A549 (cell line): Measurements from ENCODE around the gene CACNA1C. TPM values are rescaled to one million over a fixed set of nuclear protein-coding genes. Genes with fewer than 3 reads are reported as not detected.

Source experiments
- ATOH8 ChIP-seq: fragments of 250-450 bp; sonication (Bioruptor Pico); IDR thresholded peaks from 2 replicates; pipeline ENCODE4 v1.5.0; 2020; ENCODE audit warnings: low read depth, mild to moderate bottlenecking, moderate library complexity
- BCL3 ChIP-seq: fragments of >200 bp; sonication (Bioruptor Twin); formaldehyde crosslinking; IDR thresholded peaks from 3 replicates; pipeline ENCODE4 v1.6.1; 2016
- BHLHE40 ChIP-seq: IDR thresholded peaks from 2 replicates; pipeline ENCODE4 v1.6.1; 2012; ENCODE audit warnings: low read depth, low read length, inconsistent platforms
- CEBPB ChIP-seq, 2 experiments: fragments of >200 bp in 1 of 2; sonication (Bioruptor Twin) in 1 of 2; formaldehyde crosslinking in 1 of 2; IDR thresholded peaks; 2 replicates each; pipeline ENCODE4 v1.6.1; 2012 to 2016
- CHD2 ChIP-seq: fragments of 150-350 bp; IDR thresholded peaks from 2 replicates; pipeline ENCODE4 v1.6.1; 2014; ENCODE audit warnings: low read length; ENCODE audit not compliant: partially characterized antibody
- CHD4 ChIP-seq: fragments of 200-600 bp; sonication (generic); IDR thresholded peaks from 2 replicates; pipeline ENCODE4 v1.6.1; 2016; ENCODE audit warnings: antibody characterized with exemption, mild to moderate bottlenecking, borderline replicate concordance
- E2F6 ChIP-seq: IDR thresholded peaks from 2 replicates; pipeline ENCODE4 v1.6.1; 2012; ENCODE audit warnings: low read depth, borderline replicate concordance
- EHMT2 ChIP-seq: fragments of 200-600 bp; sonication (generic); IDR thresholded peaks from 2 replicates; pipeline ENCODE4 v1.6.1; 2016; ENCODE audit warnings: antibody characterized with exemption, low read depth, mild to moderate bottlenecking, moderate library complexity
- EP300 ChIP-seq, 2 experiments: fragments of >200 bp; sonication (Bioruptor Twin); formaldehyde crosslinking; IDR thresholded peaks; 2 replicates in 1 of 2; 3 replicates in 1 of 2; pipeline ENCODE4 v1.6.1; 2016 to 2017
- FOSL2 ChIP-seq, 2 experiments: fragments of 450-650 bp in 1 of 2; fragments of >200 bp in 1 of 2; sonication (Bioruptor Twin) in 1 of 2; formaldehyde crosslinking; IDR thresholded peaks; 2 replicates each; pipeline versions ENCODE4 v1.5.0 to v1.6.1; 2016 to 2020; ENCODE audit warnings: mild to moderate bottlenecking in 1 of 2, moderate library complexity in 1 of 2
- FOXS1 ChIP-seq: fragments of 250-450 bp; sonication (Bioruptor Pico); IDR thresholded peaks from 2 replicates; pipeline ENCODE4 v1.5.0; 2020; ENCODE audit warnings: mild to moderate bottlenecking, moderate library complexity
- GATA3 ChIP-seq: IDR thresholded peaks from 2 replicates; pipeline ENCODE4 v1.6.1; 2012; ENCODE audit warnings: borderline replicate concordance
- HEYL ChIP-seq: fragments of 250-450 bp; sonication (Bioruptor Pico); IDR thresholded peaks from 2 replicates; pipeline ENCODE4 v1.8.0; 2021; ENCODE audit warnings: mild to moderate bottlenecking, moderate library complexity
- HMGXB4 ChIP-seq: fragments of 250-450 bp; sonication (Bioruptor Pico); IDR thresholded peaks from 2 replicates; pipeline ENCODE4 v1.5.0; 2021; ENCODE audit warnings: mild to moderate bottlenecking, moderate library complexity, borderline replicate concordance
- HOXB5 ChIP-seq: fragments of 250-450 bp; sonication (Bioruptor Pico); IDR thresholded peaks from 2 replicates; pipeline ENCODE4 v1.5.0; 2020; ENCODE audit warnings: mild to moderate bottlenecking, moderate library complexity
- JUN ChIP-seq, 2 experiments: fragments of >200 bp; sonication (Bioruptor Twin); formaldehyde crosslinking; IDR thresholded peaks; 2 replicates in 1 of 2; 3 replicates in 1 of 2; pipeline ENCODE4 v1.6.1; 2016 to 2017
- KDM5A ChIP-seq: fragments of 200-600 bp; sonication (generic); IDR thresholded peaks from 2 replicates; pipeline ENCODE4 v1.6.1; 2016; ENCODE audit warnings: antibody characterized with exemption, mild to moderate bottlenecking
- MAX ChIP-seq: IDR thresholded peaks from 2 replicates; pipeline ENCODE4 v1.6.1; 2012
- MAZ ChIP-seq: fragments of 150-350 bp; IDR thresholded peaks from 2 replicates; pipeline ENCODE4 v1.6.1; 2014; ENCODE audit warnings: antibody characterized with exemption, low read depth, low read length, borderline replicate concordance
- MYC ChIP-seq: IDR thresholded peaks from 2 replicates; pipeline ENCODE4 v1.6.1; 2012; ENCODE audit warnings: mild to moderate bottlenecking, inconsistent platforms, low read length, improper control_type of control experiment, borderline replicate concordance
- NFE2L2 ChIP-seq: fragments of 150-350 bp; conservative IDR thresholded peaks from 2 replicates; pipeline ENCODE4 v1.6.1; 2014; ENCODE audit warnings: low read length
- NR3C1 ChIP-seq: fragments of >200 bp; sonication (Bioruptor Twin); formaldehyde crosslinking; IDR thresholded peaks from 3 replicates; pipeline ENCODE4 v1.6.1; 2017
- POLR2A ChIP-seq: IDR thresholded peaks from 2 replicates; pipeline ENCODE4 v1.6.1; 2012; ENCODE audit warnings: mild to moderate bottlenecking, low read length
- REST ChIP-seq: fragments of 200-600 bp; sonication (generic); IDR thresholded peaks from 2 replicates; pipeline ENCODE4 v1.6.1; 2016; ENCODE audit warnings: antibody characterized with exemption, mild to moderate bottlenecking, moderate library complexity
- RNF2 ChIP-seq: fragments of 200-600 bp; sonication (generic); IDR thresholded peaks from 2 replicates; pipeline ENCODE4 v1.6.1; 2016; ENCODE audit warnings: low read depth, mild to moderate bottlenecking, antibody characterized with exemption, moderate library complexity, borderline replicate concordance
- SMC3 ChIP-seq: fragments of >200 bp; sonication (Bioruptor Twin); formaldehyde crosslinking; IDR thresholded peaks from 3 replicates; pipeline ENCODE4 v1.6.1; 2018; ENCODE audit warnings: inconsistent platforms
- USF2 ChIP-seq: fragments of 450-650 bp; IDR thresholded peaks from 2 replicates; pipeline ENCODE4 v1.6.1; 2014; ENCODE audit warnings: antibody characterized with exemption
- polyA plus RNA-seq, 4 experiments: library from polyadenylated mRNA; depleted of rRNA in 3 of 4; stranded (reverse); fragments of >200 nt; fragmentation: RNase III in 1 of 4; extraction: RNeasy Plus Mini Kit Qiagen cat#74134 plus additional on column Dnase treatment in 1 of 4; gene quantifications; 2 replicates in 3 of 4; 3 replicates in 1 of 4; pipeline ENCODE4 v1.2.3, GENCODE V29; 2011 to 2017

CACNA1C gene
- polyA plus RNA-seq, 2 of the 4 experiments (the other 2 are of a cell fraction), result not detected

- TF ChIP-seq FOSL2 (IDR thresholded peaks at IDR 0.05) (no peak), FOSL2 (CRISPR knock-in tag; IDR thresholded peaks at IDR 0.05) (no peak), USF2 (no peak), NR3C1 (no peak), HOXB5 (CRISPR knock-in tag) (0 out of 2 replicates have a peak, but pooled peaks have one; percentile 46), NFE2L2 (no peak), CHD2 (no peak), KDM5A (peak; percentile 79), BCL3 (0 out of 3 replicates have a peak, but pooled peaks have one; percentile 48), ATOH8 (CRISPR knock-in tag) (no peak), CHD4 (no peak), BHLHE40 (no peak), MAX (peak; percentile 93), E2F6 (peak; percentile 89; the same call in 1 of the 2 replicates), MAZ (peak; percentile 89), REST (no peak), RNF2 (no peak), SMC3 (0 out of 3 replicates have a peak, but pooled peaks have one; percentile 11), MYC (no peak), HMGXB4 (CRISPR knock-in tag) (peak; percentile 49; the same call in 1 of the 2 replicates), POLR2A (peak; percentile 88), GATA3 (no peak), EP300 (IDR thresholded peaks at IDR 0.05) (no peak), JUN (IDR thresholded peaks at IDR 0.05) (peak; percentile 52 to 88; a peak in 4 of 5 replicates), HEYL (no peak), FOXS1 (CRISPR knock-in tag) (no peak), EHMT2 (no peak), CEBPB (IDR thresholded peaks at IDR 0.05) (no peak)
- TF ChIP-seq, all 56 proteins: peak for 12
These were observed 48.5 kb upstream of the CACNA1C start, which contains the start of gene DCP1B (continued) for GRCh38 chr12:2004113-2004929.
